RKO (cell line): ENCODE data around the gene LRRC2.
A peak's percentile ranks its signal among the peaks of the same experiment; 100 is the strongest.
"Not testable (repeated sequence)": the region's sequence is repeated elsewhere in the genome, so short reads cannot be mapped to it uniquely, and the experiment has no call there.

Source experiments
- DNase-seq: peaks from one replicate; pipeline ENCODE4 v3.0.0-alpha.2; 2016; ENCODE audit warnings: low spot score

LRRC2 gene

GRCh38 chr3:46584598-46585467, 18.7 kb upstream of the LRRC2 start:
- DNase-seq = no peak

DNA sequence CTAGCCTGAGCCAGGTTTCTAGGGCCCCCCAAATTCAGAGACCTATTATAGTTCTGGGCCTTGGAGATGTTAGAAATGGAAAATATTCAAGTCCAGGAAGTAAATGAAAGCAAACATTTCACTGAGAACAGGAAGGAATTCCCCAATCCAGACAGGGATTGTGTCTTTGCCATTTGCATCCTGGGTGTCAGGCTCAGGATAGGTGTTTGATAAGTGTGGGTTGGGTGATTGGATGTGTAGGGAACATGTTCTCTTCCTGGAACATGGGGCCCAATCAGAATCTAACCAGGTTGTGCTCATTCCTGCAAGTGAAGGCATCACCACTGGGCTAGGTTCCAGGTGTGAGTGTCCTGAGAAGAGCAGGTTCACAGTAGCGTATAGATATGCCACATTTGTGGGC, 14.6 kb upstream of the LRRC2 start:
- DNase-seq = no peak

- no peak for DNase-seq
These were observed 13.7 kb upstream of the LRRC2 start for GRCh38 chr3:46579756-46580286.

GRCh38 chr3:46578973-46579755, 13.1 kb upstream of the LRRC2 start:
- DNase-seq = no peak

- not testable (repeated sequence) for DNase-seq
These were observed 11.6 kb upstream of the LRRC2 start for GRCh38 chr3:46577580-46578249.

DNA sequence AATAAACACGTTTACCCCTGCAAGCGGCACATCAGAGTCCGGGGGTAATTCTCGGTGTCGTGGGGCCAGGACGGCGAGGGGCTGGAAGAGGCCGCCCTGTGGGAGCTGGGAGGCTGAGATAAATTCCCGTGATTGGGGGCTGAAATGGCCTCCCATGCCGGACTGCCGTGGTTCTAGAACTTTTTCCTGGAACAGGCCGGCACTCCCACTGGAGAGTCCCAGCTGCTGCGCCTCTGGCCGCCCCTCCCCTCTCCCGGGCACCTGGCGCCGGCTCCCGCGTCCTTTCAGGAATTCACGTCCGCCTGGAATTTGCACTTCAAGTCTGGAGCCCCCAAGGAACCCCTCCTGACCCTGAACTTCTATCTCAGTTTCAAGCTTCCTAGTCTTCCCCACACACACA, 10.8 kb upstream of the LRRC2 start:
- DNase-seq = no peak

GRCh38 chr3:46576386-46576785, 10.3 kb upstream of the LRRC2 start:
- no peak for DNase-seq

DNA sequence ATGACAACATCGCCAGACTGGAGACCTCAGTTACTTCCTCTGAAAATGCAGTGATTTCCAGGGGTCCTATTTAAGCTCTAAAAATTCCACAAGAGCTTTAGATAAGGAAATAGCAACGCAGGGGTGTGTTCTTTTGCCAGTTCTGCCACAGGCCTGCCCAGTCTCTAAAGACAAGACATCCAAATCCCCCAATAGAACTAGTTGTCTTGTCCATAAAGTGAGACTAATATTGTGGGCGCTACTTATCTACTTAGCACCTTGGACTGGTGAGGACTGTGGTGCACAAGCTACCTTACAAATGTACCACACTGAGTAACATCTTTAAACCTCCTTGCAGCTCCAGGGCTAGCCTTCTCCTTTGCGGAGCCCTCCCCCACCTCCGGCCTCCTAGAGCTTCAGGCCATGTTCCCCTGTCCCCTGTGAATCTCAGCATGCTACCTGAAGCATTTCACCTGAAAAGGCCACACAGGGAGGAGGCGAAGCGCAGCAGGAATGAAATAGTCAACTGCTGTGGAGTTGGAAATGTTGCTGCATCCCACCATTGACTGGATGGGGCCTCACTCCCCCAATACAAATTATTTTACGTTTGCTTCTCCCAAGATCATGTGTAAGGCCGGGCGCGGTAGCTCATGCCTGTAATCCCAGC, 9.6 kb upstream of the LRRC2 start:
- no peak for DNase-seq

- DNase-seq = no peak
These were observed 8.9 kb upstream of the LRRC2 start for GRCh38 chr3:46574881-46575576.

- no peak for DNase-seq
These were observed 8.1 kb upstream of the LRRC2 start for GRCh38 chr3:46574243-46574646.

DNA sequence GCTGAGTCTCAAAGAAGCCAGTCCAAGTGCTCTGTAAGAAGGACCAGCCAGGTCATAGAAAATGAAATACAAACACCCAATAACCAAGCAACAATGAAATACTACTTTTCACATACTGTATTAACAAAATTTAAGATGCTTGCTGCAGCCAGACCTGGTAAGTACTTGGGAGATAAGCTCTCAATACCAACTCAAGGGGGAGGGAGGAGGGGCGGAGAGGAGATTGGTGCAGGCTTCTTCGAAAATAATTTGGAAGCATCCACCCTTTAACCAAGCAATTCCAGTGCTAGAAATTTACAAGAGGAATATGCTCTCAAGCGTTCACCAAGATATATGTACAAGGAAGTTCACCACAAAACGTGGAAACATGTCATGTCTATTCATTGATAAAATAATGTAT, 7.6 kb upstream of the LRRC2 start:
- DNase-seq = no peak

GRCh38 chr3:46571684-46572083, 5.6 kb upstream of the LRRC2 start:
- no peak for DNase-seq

DNA sequence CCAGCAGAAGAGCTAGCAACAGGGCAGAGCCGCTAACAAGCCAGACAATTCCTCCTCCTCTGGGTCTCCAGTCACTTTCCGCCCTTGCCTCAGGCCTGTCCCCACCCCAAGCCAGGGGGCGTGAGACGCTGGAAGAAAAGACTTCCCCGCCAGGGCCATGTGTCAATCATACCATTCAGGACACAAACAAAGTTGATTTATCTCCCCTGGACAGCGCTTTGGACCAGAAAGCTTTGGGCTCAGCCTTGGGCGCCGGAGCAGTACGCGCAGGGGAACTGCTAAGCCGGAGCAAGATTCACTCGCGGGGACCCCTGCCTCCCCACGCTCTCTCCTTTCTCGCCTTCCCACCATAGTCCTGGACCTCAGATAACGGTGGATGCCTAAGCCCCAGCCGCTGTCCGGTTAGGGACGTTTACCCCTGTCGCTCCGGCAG, 479 bp downstream of the LRRC2 start:
- DNase-seq = no peak

DNA sequence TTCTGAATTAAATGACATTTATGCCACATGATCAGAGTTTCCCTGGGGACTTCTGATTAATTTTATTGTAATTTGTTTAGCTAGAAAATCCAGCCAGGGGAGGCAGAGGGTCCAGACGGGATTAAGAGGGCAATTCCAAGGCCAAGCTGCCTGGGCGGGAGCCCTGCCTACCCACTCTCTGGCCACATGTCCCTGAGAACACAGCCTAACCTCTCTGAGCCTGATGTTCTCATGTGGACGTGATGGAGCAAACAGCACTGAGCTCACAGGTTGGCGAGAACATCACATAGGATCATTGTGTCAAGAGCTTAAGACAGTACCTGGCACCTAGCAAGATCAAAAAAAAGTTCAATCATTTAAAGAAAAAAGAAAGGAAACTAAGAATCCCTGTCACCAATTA, 1.0 kb downstream of the LRRC2 start:
- DNase-seq = no peak

DNA sequence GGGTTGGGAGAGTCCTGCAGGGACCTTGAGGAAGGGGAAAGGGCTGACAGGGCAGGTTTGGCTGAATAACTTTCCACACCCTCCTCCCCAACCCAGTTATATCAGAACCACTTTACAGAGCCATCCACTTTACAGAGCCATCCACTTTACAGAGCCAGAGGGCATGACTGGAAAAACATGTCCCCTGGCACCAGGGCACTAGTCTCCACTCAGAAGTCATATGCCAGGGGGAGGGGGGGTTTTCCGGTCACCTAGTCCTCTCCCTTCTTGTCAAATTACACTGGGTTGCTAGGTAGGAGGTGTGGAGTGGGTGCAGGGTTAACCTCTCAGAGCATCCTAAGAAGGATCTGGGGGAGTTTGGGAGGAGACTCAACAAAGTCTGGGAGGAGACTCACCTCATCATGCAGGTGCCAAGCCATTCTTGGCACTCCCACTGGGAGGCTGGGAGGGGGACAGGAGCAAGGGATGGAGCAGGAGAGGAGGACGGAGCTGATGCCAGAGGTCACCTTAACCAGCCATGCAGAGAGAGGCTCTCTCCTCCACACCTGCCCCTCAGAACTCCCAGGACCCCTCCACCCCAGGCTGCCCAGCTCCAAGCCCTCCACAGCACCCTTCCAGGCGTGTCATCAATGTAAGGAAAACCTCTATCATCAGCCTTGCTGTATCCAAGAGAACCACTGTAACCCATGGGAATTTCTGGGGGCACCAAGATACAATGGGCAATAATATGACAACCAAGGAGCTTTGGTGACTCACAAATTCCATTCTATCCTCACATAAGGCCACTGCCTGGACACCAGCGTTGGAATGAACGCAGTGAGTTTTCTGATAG, 1.7 kb downstream of the LRRC2 start:
- no peak for DNase-seq

DNA sequence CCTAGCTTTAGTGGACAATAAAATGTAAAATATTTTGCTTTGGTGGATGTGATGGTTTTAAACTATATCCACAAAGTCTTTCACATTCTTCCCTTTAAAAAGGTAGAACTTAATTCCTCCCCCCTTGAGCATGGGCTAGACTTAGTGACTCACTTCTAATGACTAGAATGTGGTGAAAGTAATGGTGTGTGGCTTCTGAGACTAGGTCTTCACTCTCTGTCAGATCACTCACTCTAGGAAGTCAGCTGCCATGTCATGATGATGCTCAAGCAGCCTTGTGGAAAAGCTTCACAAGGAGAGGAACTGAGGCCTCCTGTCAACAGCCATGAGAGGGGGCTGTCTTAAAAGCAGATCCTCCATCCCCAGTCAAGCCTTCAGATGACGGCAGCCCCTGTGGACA, 4.2 kb downstream of the LRRC2 start:
- DNase-seq = peak; percentile 12

GRCh38 chr3:46561511-46561910, 4.6 kb downstream of the LRRC2 start:
- DNase-seq = no peak

GRCh38 chr3:46559091-46559704, 6.9 kb downstream of the LRRC2 start:
- DNase-seq = no peak

DNA sequence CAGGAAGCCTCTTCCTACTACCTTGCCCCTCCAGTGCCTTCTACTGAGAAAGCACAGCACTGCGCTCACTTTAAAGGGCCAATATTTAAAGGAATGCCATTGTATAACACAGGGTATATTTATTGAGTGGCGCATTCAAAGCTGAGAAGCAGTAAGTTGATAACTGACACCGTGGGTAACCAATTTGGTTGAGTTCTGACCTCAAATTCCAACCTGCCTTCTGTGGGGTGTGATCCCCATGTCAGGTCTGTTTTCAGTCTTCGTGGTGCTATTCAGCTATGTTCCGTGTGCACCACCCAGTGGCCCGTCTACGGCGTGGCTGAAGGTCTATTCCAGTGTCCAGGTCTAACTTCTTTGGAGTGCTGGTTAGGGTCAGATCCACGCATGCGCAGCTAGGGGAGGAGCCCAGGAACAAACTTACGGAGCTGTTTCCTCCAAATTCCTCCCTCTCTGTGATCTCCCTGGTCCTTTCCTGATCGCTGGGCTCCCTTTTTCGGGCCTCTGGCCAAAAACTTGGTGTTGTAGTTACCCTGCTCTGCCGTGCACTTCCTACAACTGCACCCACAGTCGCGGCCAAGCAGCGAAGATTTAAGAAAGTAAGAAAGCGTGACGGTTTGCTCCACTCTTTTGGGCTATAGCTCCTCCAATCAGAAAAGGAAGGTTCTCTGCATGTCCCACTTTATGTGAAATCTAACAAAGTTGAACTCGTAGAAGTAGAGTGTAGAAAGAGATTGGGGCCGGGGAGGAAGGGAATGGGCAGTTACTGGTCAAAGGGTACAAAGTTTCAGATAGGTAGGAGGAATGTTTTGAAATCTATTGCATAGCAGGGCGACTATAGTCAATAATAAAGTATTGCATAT, 7.7 kb downstream of the LRRC2 start:
- DNase-seq = peak; percentile 79
